HPDE6-E6E7 (cell line): Measurements from ENCODE around the gene MAP3K5.
"Not testable (repeated sequence)": the region's sequence is repeated elsewhere in the genome, so short reads cannot be mapped to it uniquely, and the experiment has no call there.

Experiments
- DNase-seq: peaks from one replicate; pipeline ENCODE4 v3.0.0; 2011; ENCODE audit warnings: missing footprints; ENCODE audit errors: extremely low spot score

Gene MAP3K5

GRCh38 chr6:136721467-136721866 lies 70.8 kb downstream of the MAP3K5 start:
- no peak for DNase-seq

DNA sequence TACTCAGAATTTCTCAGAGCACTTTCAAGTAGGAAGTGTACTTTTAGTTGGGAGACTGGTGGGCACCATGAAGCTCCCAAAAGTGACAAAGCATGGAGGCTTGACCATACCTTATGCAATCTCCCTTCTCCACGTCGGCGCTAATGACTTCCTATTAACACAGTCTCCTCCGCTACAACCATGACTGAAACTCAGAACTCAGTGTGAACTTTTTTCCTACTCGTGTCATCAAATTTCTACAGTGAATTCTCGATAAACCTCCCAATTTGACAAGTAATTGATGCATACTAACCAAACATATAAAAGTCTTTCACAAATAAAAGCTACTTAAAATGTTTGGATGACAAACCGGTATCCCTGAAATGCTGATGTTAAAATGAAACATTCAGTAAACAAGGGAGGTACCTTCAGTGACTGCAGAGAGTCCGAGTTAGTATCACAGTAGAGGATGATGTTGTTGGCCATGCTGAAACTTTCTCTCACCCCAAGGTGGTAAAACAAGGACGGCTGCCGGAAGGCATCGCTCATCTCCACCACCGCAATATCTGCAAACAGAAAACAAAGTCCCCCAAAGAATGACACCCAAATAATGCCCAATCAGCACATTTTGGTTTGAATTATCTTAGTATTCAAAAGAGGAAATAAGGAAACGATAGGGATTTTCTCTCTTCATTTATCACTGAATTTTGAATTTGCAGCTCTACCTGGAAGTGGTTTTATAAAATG lies 72.1 kb downstream of the MAP3K5 start:
- DNase-seq: no peak

DNA sequence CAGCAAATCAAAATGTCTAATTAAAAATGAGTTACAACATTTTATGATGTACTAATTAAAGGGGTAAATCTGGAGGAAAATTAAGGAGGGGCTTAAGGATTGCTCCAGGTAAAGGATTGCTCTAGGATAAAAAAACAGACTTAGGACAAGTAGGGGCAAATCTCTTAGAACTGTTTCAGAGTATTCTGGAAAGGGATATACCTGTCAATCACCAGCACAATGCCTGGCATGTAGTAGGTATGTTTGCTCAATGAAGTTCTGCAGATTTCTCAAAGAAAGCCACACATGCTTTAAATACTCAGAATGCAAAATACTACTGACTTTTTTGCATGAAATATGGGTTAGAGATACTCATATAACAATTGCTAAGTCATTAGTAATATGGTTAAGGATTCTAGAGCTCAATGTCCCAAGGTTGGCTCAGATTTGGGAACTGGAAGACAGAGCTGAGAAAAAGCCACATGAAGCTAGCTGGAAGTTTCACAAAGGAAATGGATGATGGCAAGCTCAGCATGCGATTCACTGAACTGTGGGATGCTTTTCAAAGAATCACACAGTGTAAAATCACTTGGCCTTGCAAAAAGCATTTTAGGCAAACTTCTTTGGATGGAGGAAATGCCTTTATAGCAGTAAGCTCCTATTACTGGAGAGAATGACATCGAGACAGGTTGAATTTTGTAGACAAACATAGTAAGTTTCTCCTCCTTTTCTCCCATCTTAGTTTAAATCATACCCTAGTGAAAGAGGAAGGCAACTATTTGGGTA lies 72.8 kb downstream of the MAP3K5 start:
- DNase-seq: no peak

DNA sequence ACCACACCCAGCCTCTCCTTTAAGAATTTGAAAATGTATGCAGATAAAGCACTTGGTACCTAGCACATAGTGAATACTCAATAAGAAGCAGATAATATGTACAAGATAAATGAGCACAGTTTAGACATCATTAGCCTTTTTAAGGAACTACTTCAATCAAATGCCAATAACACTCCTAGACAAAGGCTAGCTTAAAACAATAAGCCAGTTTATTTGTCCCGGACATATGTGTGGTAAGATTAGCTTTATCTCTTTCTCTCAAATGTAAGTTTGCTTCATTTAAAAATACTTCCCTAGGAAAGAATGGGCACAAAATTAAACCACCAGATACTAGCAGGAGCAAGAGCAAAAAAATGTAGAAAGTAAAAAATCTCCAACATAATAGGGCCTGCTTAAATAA lies 73.8 kb downstream of the MAP3K5 start:
- no peak for DNase-seq

- no peak for DNase-seq
Measured at GRCh38 chr6:136717716-136717990, 74.6 kb downstream of the MAP3K5 start.

DNA sequence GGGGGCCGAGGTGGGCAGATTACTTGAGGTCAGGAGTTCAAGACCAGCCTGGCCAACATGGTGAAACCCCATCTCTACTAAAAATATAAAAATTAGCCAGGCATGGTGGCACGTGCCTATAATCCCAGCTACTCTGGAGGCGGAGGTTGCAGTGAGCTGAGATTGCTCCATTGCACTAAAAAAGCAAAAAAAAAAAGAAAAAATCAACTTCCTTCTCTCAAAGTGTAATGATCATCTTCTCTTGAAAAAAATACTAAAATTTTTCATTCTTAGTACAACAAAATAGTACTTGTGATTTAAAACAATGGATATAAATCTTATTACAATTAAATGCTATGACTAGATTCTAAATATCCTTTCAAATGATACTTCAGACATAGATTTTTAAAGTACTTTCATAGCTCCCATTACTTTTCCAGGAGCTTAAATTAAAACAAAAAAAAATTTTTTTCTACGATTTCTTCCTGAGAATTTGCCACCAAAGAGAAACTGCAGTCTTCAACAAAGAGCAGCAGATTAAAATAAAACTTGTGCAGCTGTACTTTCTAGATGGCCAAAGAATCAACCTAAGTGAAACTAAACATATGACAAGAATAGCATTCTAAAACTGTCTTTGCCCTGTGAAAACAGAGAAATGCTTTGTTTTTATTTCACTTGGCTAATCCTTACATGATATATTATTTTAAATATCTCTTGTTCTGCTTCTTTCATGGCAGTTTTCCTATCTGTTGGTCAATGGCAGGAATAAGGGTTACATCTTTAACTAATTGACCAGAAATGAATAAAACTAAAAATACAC lies 75.2 kb downstream of the MAP3K5 start:
- no peak for DNase-seq

GRCh38 chr6:136712642-136713041 lies 79.6 kb downstream of the MAP3K5 start:
- not testable (repeated sequence) for DNase-seq

- DNase-seq: no peak
Measured at GRCh38 chr6:136711644-136712043, 80.6 kb downstream of the MAP3K5 start.

- DNase-seq: no peak
Measured at GRCh38 chr6:136710877-136711552, 81.3 kb downstream of the MAP3K5 start.

DNA sequence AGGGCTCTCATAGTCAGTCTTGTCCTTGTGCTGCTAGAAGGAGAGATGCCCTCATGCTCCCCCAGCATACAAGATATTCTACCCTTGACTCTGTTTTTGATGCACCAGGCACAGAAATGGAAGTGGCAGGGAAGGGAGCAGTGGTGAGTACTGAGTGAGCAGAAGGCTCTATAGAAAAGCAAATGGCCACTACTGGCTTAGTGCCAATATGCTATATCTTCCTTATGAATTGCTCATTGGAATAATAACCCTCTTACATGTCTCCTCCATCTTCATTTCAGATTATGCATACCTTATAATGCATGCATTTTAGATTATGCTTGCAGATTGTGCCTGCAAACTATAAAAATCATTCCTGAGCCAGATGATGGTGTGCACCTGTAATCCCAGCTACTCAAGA lies 82.8 kb downstream of the MAP3K5 start:
- DNase-seq: no peak

DNA sequence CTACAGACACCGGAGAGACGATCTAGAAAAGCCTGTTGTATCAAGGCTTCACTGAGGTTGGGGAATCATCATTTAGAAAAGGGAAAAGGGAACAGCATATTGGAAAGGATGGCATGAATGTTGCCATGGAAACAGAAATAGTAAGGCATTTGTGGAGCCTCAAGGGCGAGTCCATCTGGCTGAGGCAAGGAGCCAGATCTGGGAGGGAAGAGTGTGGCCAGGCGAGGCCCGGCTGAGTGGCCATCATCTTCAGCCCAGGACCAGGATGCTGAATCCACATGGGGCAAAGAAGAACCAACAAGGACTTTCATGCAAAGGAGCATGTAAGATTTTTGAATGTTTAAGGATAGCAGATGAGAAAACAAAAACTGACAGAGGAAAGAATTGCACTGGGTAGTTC lies 85.8 kb downstream of the MAP3K5 start:
- no peak for DNase-seq

DNA sequence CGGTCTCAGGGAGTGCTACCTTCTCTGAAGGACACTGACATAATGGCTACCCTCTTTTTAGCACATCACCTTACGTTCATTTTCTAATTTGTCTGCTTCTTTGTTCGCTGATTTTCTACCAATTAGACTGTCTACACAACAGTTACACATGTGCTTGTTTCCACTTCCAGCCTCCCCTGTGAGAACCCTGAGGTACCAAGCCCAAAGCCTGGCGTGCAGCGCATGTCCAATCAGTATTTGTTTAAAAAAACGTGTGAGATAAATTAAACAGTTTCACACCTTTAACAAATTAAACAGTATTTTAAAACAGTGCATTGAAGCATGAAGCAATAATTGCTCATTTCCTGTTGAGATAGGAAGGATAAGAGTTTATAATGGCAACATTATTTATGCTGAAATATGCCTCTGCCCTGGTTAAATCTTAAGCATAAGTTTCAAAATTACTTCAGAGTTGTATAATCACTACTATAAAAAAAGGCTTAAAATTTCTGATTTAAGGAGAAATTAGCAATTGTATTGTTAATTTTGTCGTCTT lies 88.9 kb downstream of the MAP3K5 start:
- DNase-seq: no peak

DNA sequence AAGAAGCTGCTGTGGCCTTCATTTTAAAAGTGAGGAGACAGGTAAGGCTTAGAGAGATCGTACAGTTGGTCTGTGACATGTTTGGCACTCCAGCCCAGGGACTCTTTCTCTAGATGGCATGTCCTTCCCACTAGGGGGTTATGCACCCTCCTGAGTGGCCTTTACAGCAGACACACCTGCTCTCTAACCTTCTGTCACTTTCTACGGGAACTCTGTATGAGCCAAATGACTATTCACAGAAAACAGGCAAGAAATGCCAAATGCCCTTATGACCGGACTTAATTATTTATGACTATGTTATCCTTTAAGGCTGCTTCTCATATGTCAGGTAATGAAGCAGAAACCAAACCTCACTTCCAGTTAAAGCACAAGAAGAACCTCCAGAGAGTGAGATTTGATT lies 91.2 kb downstream of the MAP3K5 start:
- no peak for DNase-seq

DNA sequence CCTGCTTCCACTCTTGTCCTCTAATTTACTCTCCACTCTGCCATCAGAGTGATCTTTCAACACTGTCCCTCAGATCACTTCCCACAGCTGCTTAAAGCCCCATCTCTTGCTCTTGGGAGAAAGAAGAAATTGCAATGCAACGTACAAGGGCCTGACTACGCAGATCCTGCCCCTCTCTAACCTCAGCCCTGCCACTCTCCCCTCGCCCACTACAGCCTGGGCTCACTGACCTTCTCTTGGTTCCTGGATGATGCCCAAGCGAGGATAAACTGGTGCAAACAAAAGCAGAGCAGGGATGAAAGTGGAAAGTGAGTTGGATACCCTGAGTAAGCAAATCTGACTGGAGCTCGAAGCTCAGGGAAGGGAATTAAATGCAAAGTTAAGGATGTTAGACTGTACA lies 92.9 kb downstream of the MAP3K5 start:
- DNase-seq: no peak

DNA sequence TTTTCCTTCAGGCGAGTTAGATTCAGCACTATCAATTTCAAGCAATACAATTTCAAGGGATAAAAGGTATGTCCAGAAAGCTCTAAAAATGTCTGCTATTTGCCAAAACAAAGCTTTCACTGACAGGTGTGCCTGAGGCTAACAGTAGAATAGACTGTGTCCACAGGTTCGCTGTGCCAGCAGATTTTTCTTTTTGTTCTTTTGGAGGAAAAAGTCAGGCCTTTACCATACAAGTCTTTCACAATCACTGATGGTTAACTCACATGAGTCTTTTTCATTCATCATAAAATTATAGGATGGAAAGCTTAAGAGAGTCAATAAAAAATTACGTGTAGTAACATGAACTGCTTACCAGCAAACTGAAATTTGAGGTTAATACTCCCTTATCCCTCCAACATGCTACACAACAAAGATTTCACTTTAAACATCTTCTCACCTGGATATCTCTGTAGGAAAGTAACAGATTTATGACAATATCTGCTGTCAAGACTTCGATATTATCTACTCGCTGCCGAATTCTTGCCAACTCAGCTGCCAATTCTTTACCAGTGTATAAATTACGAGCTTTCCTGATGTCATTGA lies 95.4 kb downstream of the MAP3K5 start:
- no peak for DNase-seq

DNA sequence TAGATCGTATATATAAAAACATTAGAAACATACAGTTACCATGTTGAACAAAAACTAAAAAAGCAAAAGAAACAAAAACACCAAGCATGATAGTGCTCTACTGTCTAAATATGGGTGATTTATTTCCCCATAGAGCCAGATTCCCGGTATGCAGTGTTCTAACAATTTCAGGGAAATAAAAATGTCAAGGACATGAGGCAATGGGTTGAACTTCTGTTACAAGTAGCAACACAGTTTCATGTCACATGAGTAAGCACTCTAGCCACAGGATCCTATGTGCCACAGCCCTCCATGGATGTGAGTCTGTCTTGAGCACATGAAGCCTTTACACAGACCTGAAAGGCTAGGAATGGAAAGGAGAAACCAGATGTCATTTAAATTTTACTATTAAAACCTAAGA lies 96.0 kb downstream of the MAP3K5 start:
- no peak for DNase-seq

DNA sequence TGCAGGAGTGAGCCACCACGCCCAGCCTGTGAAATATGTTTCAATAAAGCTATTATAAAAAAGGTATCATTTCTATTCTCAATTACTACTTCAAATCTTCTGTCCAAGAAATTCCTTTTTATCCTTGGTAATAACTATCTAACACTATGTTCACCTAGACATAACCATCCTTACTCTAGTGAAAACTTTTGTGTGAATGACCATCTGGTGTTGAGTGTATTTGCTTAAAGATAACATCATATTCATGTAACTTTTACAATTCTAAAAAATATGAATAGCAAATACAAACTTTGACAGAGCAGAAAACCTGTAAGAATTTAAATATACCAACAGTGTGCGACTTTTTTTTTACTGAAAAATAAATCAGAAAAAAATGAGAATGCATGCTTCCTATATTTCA lies 96.9 kb downstream of the MAP3K5 start:
- DNase-seq: no peak

DNA sequence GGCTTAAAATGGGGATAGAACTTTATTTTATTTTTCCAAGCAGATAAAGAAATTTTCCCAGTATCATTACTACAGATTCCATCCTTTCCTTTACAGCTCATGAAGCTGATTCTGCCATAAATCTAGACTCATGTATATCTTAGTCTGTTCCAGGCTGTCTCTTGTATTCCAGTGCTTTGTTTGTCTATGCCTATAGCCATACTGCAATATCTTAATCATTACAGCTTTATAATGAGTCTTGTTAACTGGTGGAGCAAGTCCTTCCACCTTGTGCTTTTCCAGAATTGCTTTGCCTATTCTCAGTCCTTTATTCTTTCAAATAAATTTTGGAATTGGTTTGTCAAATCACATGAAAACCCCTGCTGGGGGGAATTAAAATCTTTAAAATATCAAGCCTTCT lies 99.2 kb downstream of the MAP3K5 start:
- no peak for DNase-seq

- DNase-seq: not testable (repeated sequence)
Measured at GRCh38 chr6:136687894-136688293, 104.4 kb downstream of the MAP3K5 start.

DNA sequence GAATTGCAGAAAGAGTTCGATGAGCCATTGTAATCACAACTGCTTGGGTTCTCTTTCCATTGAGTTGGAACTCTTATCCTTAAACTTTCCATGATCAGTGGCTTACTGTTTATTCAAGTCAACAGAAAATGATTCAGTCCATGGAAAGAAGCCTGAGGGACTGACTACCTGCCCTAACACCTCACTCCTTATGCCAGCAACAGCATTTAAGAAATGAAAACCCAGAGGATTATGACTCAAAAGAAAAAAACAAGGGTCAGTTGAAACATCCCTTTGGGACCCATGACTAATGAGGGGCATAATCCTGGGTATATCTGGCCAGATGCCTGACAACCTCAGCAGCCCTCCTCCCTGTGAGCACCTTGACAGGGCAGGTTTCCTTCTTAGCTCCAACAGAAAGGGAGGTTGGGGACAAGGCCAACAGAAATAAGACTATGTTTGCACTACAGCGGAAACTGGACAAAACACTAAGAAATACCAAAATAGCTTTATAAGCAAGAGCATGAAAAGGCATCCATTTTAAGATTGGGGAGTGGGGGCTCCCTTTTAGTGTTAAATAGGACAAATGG lies 106.7 kb downstream of the MAP3K5 start:
- peak; percentile 64 for DNase-seq

- DNase-seq: no peak
Measured at GRCh38 chr6:136684466-136684865, 107.8 kb downstream of the MAP3K5 start.
